AG09309 (cell line): Measurements from ENCODE around the gene VAMP4.
A peak's percentile ranks its signal among the peaks of the same experiment; 100 is the strongest.

ENCODE experiments used
- DNase-seq: peaks from one replicate; pipeline ENCODE4 v3.0.0-alpha.2; 2010; ENCODE audit warnings: low read depth
- H3K4me3 ChIP-seq: 2 replicates; pipeline ENCODE4 v1.5.1; 2011; ENCODE audit warnings: mild to moderate bottlenecking, low read depth, low read length, moderate library complexity; ENCODE audit not compliant: control insufficient read depth
- TF ChIP-seq, protein P1 (sequence below): IDR thresholded peaks from 2 replicates; pipeline ENCODE4 v1.5.1; 2011; ENCODE audit warnings: mild to moderate bottlenecking, low read depth, low read length, inconsistent platforms; ENCODE audit not compliant: insufficient read depth, control insufficient read depth; ENCODE audit errors: missing control alignments

Gene VAMP4

GRCh38 chr1:171740987-171741871 lies 636 bp downstream of the VAMP4 start:
- DNase-seq: no peak
- TF ChIP-seq, protein P1, sequence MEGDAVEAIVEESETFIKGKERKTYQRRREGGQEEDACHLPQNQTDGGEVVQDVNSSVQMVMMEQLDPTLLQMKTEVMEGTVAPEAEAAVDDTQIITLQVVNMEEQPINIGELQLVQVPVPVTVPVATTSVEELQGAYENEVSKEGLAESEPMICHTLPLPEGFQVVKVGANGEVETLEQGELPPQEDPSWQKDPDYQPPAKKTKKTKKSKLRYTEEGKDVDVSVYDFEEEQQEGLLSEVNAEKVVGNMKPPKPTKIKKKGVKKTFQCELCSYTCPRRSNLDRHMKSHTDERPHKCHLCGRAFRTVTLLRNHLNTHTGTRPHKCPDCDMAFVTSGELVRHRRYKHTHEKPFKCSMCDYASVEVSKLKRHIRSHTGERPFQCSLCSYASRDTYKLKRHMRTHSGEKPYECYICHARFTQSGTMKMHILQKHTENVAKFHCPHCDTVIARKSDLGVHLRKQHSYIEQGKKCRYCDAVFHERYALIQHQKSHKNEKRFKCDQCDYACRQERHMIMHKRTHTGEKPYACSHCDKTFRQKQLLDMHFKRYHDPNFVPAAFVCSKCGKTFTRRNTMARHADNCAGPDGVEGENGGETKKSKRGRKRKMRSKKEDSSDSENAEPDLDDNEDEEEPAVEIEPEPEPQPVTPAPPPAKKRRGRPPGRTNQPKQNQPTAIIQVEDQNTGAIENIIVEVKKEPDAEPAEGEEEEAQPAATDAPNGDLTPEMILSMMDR: no peak
- peak overlapping the region; percentile 89 for H3K4me3 ChIP-seq

GRCh38 chr1:171740356-171740863 lies 1.5 kb downstream of the VAMP4 start:
- DNase-seq: no peak
- TF ChIP-seq, protein P1: no peak
- no peak overlapping the region; the same call in 1 of the 2 replicates for H3K4me3 ChIP-seq

DNA sequence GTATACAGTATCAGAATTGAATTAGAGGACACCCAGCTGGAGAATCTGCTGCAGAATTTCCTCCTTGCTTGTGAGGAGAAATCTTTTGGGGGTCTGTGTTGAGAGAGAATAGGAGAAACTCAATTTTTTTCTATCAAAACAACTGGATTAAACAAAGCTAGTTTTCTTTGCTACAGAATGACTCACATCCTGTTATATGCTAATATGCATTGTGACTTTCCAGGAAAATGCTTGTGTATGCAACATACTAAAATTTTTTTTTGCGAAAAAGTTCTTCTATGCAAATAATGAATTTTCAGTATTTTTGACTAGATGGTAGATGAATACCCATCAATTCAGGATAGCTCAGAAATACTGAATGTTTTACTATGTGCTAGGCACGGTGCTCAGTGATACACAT lies 2.2 kb downstream of the VAMP4 start:
- H3K4me3 ChIP-seq: no peak overlapping the region
- no peak for DNase-seq
- TF ChIP-seq, protein P1: no peak

GRCh38 chr1:171738911-171739310 lies 3.0 kb downstream of the VAMP4 start:
- H3K4me3 ChIP-seq: no peak overlapping the region
- DNase-seq: no peak
- TF ChIP-seq, protein P1: no peak

DNA sequence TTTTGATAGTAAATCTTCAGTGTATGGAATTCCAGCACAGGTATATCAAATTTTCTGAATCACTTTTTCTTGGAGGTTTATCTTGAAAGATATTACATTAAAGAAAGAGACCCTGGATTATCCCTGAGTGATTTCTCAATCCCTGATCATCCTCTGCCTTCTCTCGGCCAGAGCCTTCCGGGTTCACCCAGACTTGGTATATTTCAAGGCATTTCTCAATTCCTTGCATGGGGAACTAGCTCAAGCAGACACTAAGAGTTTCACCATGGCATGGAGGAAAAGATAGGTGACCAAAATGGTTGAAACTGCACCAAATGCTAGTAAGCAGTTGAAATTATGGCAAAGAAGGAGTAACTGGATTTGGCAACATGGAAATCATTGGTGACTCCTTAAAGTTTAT lies 5.7 kb downstream of the VAMP4 start:
- TF ChIP-seq, protein P1: no peak
- DNase-seq: no peak
- no peak overlapping the region for H3K4me3 ChIP-seq

DNA sequence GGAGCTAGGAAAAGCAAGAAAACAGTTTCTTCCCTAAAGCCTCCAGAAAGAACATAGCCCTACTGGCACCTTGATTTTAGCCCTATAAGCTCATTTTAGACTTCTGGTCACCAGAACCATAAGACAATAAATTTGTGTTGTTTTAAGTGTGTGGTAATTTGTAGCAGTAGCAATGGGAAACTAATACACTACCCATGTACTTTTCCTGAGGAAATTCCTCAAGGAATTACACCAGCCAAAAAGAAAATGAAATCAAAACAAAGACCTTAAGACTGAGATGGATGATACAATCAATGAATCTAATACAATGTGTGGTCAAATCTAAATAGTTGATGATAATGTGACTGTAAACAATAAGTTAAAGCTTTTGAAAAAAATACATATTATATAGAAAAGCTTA lies 11.8 kb downstream of the VAMP4 start:
- TF ChIP-seq, protein P1: no peak
- DNase-seq: no peak
- H3K4me3 ChIP-seq: no peak overlapping the region
